Esophagus muscularis mucosa (tissue), 4 donors: ENCODE measurements around the gene GTF2IRD1.

Experiments used
- EP300 ChIP-seq: sonication (generic); formaldehyde crosslinking; IDR thresholded peaks from one replicate; pipeline ENCODE4 v1.6.1; 2017; ENCODE audit warnings: antibody characterized with exemption
- POLR2A ChIP-seq: fragments of 450-650 bp; IDR thresholded peaks from one replicate; pipeline ENCODE4 v1.6.1; 2017; ENCODE audit warnings: antibody characterized with exemption, moderate library complexity, mild to moderate bottlenecking, low read depth
- POLR2AphosphoS5 ChIP-seq, 2 donors: sonication (generic); formaldehyde crosslinking; IDR thresholded peaks; one replicate each; pipeline ENCODE4 v1.6.1; 2017; ENCODE audit warnings: antibody characterized with exemption in 2 of 2
- TF ChIP-seq, protein P1 (sequence below), 3 experiments: fragments of 200-600 bp in 2 of 3; fragments of 450-650 bp in 1 of 3; sonication (generic) in 2 of 3; IDR thresholded peaks; one replicate each; pipeline ENCODE4 v1.5.1; 2017 to 2019; ENCODE audit warnings: antibody characterized with exemption in 3 of 3, mild to moderate bottlenecking in 2 of 3, moderate library complexity in 1 of 3

DNA sequence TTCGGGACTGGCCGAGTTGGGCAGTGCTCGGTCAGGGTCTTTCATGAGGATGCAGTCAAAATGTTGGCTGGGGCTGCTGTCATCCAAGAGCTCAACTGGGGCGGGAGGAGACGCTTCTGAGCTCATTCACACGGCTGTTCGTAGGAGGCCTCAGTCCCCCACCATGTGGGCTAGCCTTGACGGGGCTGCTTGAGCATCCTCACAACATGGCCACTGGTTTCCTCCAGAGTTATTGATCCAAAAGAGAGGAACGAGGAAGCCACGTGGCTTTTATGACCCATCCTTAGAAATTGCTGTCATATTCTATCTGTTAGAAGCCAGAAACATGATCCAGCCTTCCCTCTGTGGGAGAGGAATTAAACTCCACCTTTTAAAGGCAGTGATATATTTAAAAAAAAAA, 68.1 kb downstream of the GTF2IRD1 start:
- TF ChIP-seq, protein P1, sequence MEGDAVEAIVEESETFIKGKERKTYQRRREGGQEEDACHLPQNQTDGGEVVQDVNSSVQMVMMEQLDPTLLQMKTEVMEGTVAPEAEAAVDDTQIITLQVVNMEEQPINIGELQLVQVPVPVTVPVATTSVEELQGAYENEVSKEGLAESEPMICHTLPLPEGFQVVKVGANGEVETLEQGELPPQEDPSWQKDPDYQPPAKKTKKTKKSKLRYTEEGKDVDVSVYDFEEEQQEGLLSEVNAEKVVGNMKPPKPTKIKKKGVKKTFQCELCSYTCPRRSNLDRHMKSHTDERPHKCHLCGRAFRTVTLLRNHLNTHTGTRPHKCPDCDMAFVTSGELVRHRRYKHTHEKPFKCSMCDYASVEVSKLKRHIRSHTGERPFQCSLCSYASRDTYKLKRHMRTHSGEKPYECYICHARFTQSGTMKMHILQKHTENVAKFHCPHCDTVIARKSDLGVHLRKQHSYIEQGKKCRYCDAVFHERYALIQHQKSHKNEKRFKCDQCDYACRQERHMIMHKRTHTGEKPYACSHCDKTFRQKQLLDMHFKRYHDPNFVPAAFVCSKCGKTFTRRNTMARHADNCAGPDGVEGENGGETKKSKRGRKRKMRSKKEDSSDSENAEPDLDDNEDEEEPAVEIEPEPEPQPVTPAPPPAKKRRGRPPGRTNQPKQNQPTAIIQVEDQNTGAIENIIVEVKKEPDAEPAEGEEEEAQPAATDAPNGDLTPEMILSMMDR (IDR thresholded peaks at IDR 0.05) = no peak
- TF ChIP-seq POLR2AphosphoS5 (IDR thresholded peaks at IDR 0.05) = no peak
- no peak for TF ChIP-seq POLR2A
- no peak for TF ChIP-seq EP300
